Breast epithelium (tissue), 3 donors: ENCODE data around the gene GSTM2.

ENCODE experiments used
- POLR2A ChIP-seq: fragments of 450-650 bp; IDR thresholded peaks from one replicate; pipeline ENCODE4 v1.6.1; 2016; ENCODE audit warnings: antibody characterized with exemption, mild to moderate bottlenecking, moderate library complexity
- POLR2AphosphoS5 ChIP-seq, 3 donors: sonication (generic); formaldehyde crosslinking; IDR thresholded peaks; one replicate each; pipeline ENCODE4 v1.6.1; 2017; ENCODE audit warnings: antibody characterized with exemption in 3 of 3
- TF ChIP-seq, protein P1 (sequence below), 3 donors: fragments of 450-650 bp; IDR thresholded peaks; one replicate each; pipeline ENCODE4 v1.5.1; 2016 to 2017; ENCODE audit warnings: antibody characterized with exemption in 3 of 3, mild to moderate bottlenecking in 3 of 3, moderate library complexity in 3 of 3

DNA sequence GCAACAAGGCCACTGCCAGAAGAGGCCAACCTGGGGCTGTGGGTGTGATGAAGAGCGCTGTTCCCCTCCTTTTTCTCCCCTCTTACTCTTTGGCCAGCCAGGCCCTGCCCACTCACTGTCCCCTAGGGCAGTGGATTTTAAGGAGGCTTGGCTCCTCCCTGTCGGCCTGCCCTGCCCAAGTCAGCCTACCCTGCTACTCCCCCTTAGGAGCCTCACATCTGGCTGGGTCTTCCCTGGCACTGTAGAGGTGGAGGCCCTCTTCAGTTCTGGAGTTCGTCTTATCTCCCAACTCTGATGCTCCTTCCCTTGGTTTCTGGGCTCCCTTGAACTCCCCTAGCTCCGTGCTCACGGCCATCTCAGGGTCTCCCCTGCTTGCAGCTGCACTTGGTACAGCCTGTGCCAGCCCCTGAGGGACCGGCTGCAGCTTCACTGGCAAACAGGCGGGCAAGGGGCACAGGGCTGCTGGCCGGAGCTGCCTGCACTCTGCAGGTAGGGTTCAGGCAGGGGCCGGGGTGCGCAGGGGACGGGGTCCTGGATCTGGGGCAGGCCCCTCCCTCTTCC lies 44.2 kb upstream of the GSTM2 start:
- TF ChIP-seq, protein P1, sequence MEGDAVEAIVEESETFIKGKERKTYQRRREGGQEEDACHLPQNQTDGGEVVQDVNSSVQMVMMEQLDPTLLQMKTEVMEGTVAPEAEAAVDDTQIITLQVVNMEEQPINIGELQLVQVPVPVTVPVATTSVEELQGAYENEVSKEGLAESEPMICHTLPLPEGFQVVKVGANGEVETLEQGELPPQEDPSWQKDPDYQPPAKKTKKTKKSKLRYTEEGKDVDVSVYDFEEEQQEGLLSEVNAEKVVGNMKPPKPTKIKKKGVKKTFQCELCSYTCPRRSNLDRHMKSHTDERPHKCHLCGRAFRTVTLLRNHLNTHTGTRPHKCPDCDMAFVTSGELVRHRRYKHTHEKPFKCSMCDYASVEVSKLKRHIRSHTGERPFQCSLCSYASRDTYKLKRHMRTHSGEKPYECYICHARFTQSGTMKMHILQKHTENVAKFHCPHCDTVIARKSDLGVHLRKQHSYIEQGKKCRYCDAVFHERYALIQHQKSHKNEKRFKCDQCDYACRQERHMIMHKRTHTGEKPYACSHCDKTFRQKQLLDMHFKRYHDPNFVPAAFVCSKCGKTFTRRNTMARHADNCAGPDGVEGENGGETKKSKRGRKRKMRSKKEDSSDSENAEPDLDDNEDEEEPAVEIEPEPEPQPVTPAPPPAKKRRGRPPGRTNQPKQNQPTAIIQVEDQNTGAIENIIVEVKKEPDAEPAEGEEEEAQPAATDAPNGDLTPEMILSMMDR (IDR thresholded peaks at IDR 0.05) = no peak
- TF ChIP-seq POLR2A (no peak), POLR2AphosphoS5 (IDR thresholded peaks at IDR 0.05) (no peak)
